A673 (cell line): ENCODE data around the gene TMEFF1.

Experiments used
- CTCF ChIP-seq: fragments of 300-800, 200-600 bp; sonication (generic); conservative IDR thresholded peaks from 2 replicates; pipeline ENCODE4 v1.5.1; 2017; ENCODE audit warnings: low read depth, mild to moderate bottlenecking, antibody characterized with exemption, low read length, moderate library complexity, mixed read lengths
- EZH2 ChIP-seq: fragments of 200-600 bp; sonication (generic); IDR thresholded peaks from 2 replicates; pipeline ENCODE4 v1.6.1; 2017; ENCODE audit warnings: borderline replicate concordance, low read depth, mild to moderate bottlenecking, mixed read lengths, antibody characterized with exemption, low read length; ENCODE audit not compliant: poor library complexity, severe bottlenecking

- TF ChIP-seq CTCF (no peak), EZH2 (no peak)
These were observed 5.2 kb downstream of the TMEFF1 start for GRCh38 chr9:100478192-100478591.
